GM23338 (cell line): ENCODE measurements around the gene CCDC169. TPM values are rescaled to one million over a fixed set of nuclear protein-coding genes. Genes with fewer than 3 reads are reported as not detected.

Experiments used
- ATAC-seq: fragments of 200-7000 bp; cut with Tn5 transposase; 3 replicates; pipeline ENCODE4 v1.9.1; 2020
- DNase-seq: peaks from one replicate; pipeline ENCODE4 v3.0.0-alpha.2; 2015; ENCODE audit warnings: low spot score
- H2AFZ ChIP-seq: fragments of 200-600 bp; sonication (generic); 2 replicates; pipeline ENCODE4 v1.8.0; 2016; ENCODE audit warnings: antibody characterized with exemption, mild to moderate bottlenecking, moderate library complexity
- H3F3A ChIP-seq: fragments of 200-600 bp; sonication (generic); replicated peaks from 2 replicates; pipeline ENCODE4 v1.8.0; 2017; ENCODE audit warnings: antibody characterized with exemption, mixed run types, low read depth
- H3K27ac ChIP-seq: fragments of 200-600 bp; sonication (generic); 2 replicates; pipeline ENCODE4 v1.6.1; 2016; ENCODE audit warnings: low read depth
- H3K27me3 ChIP-seq: fragments of 200-600 bp; sonication (generic); 2 replicates; pipeline ENCODE4 v1.8.0; 2016; ENCODE audit warnings: mild to moderate bottlenecking, mixed run types, moderate library complexity; ENCODE audit not compliant: insufficient read depth
- H3K36me3 ChIP-seq: fragments of 200-600 bp; sonication (generic); 2 replicates; pipeline ENCODE4 v1.8.0; 2016; ENCODE audit warnings: mild to moderate bottlenecking; ENCODE audit not compliant: insufficient read depth
- H3K4me1 ChIP-seq: fragments of 200-600 bp; sonication (generic); 2 replicates; pipeline ENCODE4 v1.8.0; 2016; ENCODE audit warnings: mild to moderate bottlenecking, moderate library complexity; ENCODE audit not compliant: insufficient read depth
- H3K4me2 ChIP-seq: fragments of 200-600 bp; sonication (generic); 2 replicates; pipeline ENCODE4 v1.7.1; 2017; ENCODE audit warnings: mixed run types
- H3K4me3 ChIP-seq: fragments of 200-600 bp; sonication (generic); 2 replicates; pipeline ENCODE4 v1.6.1; 2016; ENCODE audit warnings: mixed run types
- H3K79me2 ChIP-seq: fragments of 200-600 bp; sonication (generic); replicated peaks from 2 replicates; pipeline ENCODE4 v1.8.0; 2017; ENCODE audit warnings: mild to moderate bottlenecking; ENCODE audit not compliant: insufficient read depth
- H3K9me2 ChIP-seq: fragments of 200-600 bp; sonication (generic); 2 replicates; pipeline ENCODE4 v1.8.0; 2017; ENCODE audit not compliant: insufficient read depth
- H4K20me1 ChIP-seq: fragments of 200-600 bp; sonication (generic); replicated peaks from 2 replicates; pipeline ENCODE4 v1.8.0; 2017; ENCODE audit warnings: mild to moderate bottlenecking; ENCODE audit not compliant: insufficient read depth
- H3K27ac Mint-ChIP-seq: 2 replicates; pipeline ENCODE4 v1.8.0; 2020; ENCODE audit warnings: inconsistent platforms, mild to moderate bottlenecking, moderate library complexity, mixed read lengths
- H3K27me3 Mint-ChIP-seq: 3 replicates; pipeline ENCODE4 v1.8.0; 2022; ENCODE audit warnings: low read depth, mild to moderate bottlenecking, moderate library complexity, mixed read lengths, inconsistent platforms; ENCODE audit not compliant: insufficient read depth, poor library complexity
- H3K36me3 Mint-ChIP-seq: 3 replicates; pipeline ENCODE4 v1.8.0; 2021; ENCODE audit warnings: low read depth, mild to moderate bottlenecking, inconsistent platforms, moderate library complexity, mixed read lengths
- H3K4me1 Mint-ChIP-seq: 3 replicates; pipeline ENCODE4 v1.8.0; 2020; ENCODE audit warnings: mild to moderate bottlenecking, inconsistent platforms, mixed read lengths
- H3K4me3 Mint-ChIP-seq: 3 replicates; pipeline ENCODE4 v1.8.0; 2021; ENCODE audit warnings: moderate library complexity, mild to moderate bottlenecking, inconsistent platforms, mixed read lengths
- H3K9me3 Mint-ChIP-seq: 3 replicates; pipeline ENCODE4 v1.8.0; 2020; ENCODE audit warnings: moderate library complexity, mild to moderate bottlenecking, inconsistent platforms, mixed read lengths
- CREB1 ChIP-seq: fragments of 250-450 bp; sonication (Bioruptor Pico); IDR thresholded peaks from 2 replicates; pipeline ENCODE4 v1.5.0; 2020; ENCODE audit warnings: low read depth, mild to moderate bottlenecking, moderate library complexity
- EZH2 ChIP-seq: fragments of 200-600 bp; sonication (generic); IDR thresholded peaks from one replicate; pipeline ENCODE4 v1.8.0; 2017; ENCODE audit warnings: antibody characterized with exemption, mild to moderate bottlenecking, low read depth; ENCODE audit not compliant: unreplicated experiment
- JUNB ChIP-seq: IDR thresholded peaks from one replicate; pipeline ENCODE4 v1.6.1; 2016; ENCODE audit warnings: antibody characterized with exemption; ENCODE audit not compliant: unreplicated experiment
- POLR2AphosphoS5 ChIP-seq: IDR thresholded peaks from 2 replicates; pipeline ENCODE4 v1.6.1; 2016; ENCODE audit warnings: antibody characterized with exemption, low read depth
- ZNF114 ChIP-seq: fragments of 250-450 bp; sonication (Bioruptor Pico); IDR thresholded peaks from 2 replicates; pipeline ENCODE4 v1.5.0; 2020; ENCODE audit warnings: mild to moderate bottlenecking, moderate library complexity
- ZNF331 ChIP-seq: fragments of 250-450 bp; sonication (Bioruptor Pico); IDR thresholded peaks from 2 replicates; pipeline ENCODE4 v1.5.0; 2020; ENCODE audit warnings: low read depth, mild to moderate bottlenecking, moderate library complexity
- polyA plus RNA-seq: library from polyadenylated mRNA; unstranded; fragments of >200 nt; fragmentation: Nextera tagmentation; extraction: Ambion mirVana; gene quantifications from 2 replicates; pipeline ENCODE4 v1.2.1, GENCODE V29; 2016
- total RNA-seq: library from RNA; depleted of rRNA; stranded (reverse); fragments of >200 nt; shearing (Covaris generic); gene quantifications from 2 replicates; pipeline ENCODE4 v1.2.3, GENCODE V29; 2014
- TF ChIP-seq, protein P1 (sequence below): IDR thresholded peaks from 2 replicates; pipeline ENCODE4 v1.6.1; 2016; ENCODE audit warnings: antibody characterized with exemption
- TF ChIP-seq, protein P2 (sequence below): fragments of 250-450 bp; sonication (Bioruptor Pico); IDR thresholded peaks from 2 replicates; pipeline ENCODE4 v1.5.0; 2020; ENCODE audit warnings: mild to moderate bottlenecking, moderate library complexity

CCDC169 gene
- total and polyA plus RNA-seq, 2 experiments from 2014 or later = 48.5 to 61.2 TPM

DNA sequence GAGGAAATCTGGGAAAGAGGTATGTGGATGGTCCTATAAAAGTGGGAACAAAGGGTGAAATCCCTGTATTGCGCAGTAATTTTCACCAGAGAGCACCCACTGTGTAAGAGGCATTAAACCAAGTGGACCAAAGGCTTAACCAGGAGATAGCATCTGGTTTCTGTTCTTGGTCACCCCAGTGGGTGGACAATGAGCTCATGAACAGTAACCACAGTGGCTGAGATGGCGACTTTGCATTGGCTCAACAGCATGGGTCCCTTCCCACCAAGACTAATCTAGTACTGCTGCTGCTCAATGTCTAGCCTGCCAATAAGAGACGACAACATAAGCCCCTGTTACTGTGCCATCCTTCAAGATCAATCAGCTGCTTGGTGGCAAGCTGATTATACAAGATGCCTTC lies 36.6 kb downstream of the CCDC169 start (continued):
- TF ChIP-seq, protein P1, sequence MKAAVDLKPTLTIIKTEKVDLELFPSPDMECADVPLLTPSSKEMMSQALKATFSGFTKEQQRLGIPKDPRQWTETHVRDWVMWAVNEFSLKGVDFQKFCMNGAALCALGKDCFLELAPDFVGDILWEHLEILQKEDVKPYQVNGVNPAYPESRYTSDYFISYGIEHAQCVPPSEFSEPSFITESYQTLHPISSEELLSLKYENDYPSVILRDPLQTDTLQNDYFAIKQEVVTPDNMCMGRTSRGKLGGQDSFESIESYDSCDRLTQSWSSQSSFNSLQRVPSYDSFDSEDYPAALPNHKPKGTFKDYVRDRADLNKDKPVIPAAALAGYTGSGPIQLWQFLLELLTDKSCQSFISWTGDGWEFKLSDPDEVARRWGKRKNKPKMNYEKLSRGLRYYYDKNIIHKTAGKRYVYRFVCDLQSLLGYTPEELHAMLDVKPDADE = no peak
- TF ChIP-seq, protein P2, sequence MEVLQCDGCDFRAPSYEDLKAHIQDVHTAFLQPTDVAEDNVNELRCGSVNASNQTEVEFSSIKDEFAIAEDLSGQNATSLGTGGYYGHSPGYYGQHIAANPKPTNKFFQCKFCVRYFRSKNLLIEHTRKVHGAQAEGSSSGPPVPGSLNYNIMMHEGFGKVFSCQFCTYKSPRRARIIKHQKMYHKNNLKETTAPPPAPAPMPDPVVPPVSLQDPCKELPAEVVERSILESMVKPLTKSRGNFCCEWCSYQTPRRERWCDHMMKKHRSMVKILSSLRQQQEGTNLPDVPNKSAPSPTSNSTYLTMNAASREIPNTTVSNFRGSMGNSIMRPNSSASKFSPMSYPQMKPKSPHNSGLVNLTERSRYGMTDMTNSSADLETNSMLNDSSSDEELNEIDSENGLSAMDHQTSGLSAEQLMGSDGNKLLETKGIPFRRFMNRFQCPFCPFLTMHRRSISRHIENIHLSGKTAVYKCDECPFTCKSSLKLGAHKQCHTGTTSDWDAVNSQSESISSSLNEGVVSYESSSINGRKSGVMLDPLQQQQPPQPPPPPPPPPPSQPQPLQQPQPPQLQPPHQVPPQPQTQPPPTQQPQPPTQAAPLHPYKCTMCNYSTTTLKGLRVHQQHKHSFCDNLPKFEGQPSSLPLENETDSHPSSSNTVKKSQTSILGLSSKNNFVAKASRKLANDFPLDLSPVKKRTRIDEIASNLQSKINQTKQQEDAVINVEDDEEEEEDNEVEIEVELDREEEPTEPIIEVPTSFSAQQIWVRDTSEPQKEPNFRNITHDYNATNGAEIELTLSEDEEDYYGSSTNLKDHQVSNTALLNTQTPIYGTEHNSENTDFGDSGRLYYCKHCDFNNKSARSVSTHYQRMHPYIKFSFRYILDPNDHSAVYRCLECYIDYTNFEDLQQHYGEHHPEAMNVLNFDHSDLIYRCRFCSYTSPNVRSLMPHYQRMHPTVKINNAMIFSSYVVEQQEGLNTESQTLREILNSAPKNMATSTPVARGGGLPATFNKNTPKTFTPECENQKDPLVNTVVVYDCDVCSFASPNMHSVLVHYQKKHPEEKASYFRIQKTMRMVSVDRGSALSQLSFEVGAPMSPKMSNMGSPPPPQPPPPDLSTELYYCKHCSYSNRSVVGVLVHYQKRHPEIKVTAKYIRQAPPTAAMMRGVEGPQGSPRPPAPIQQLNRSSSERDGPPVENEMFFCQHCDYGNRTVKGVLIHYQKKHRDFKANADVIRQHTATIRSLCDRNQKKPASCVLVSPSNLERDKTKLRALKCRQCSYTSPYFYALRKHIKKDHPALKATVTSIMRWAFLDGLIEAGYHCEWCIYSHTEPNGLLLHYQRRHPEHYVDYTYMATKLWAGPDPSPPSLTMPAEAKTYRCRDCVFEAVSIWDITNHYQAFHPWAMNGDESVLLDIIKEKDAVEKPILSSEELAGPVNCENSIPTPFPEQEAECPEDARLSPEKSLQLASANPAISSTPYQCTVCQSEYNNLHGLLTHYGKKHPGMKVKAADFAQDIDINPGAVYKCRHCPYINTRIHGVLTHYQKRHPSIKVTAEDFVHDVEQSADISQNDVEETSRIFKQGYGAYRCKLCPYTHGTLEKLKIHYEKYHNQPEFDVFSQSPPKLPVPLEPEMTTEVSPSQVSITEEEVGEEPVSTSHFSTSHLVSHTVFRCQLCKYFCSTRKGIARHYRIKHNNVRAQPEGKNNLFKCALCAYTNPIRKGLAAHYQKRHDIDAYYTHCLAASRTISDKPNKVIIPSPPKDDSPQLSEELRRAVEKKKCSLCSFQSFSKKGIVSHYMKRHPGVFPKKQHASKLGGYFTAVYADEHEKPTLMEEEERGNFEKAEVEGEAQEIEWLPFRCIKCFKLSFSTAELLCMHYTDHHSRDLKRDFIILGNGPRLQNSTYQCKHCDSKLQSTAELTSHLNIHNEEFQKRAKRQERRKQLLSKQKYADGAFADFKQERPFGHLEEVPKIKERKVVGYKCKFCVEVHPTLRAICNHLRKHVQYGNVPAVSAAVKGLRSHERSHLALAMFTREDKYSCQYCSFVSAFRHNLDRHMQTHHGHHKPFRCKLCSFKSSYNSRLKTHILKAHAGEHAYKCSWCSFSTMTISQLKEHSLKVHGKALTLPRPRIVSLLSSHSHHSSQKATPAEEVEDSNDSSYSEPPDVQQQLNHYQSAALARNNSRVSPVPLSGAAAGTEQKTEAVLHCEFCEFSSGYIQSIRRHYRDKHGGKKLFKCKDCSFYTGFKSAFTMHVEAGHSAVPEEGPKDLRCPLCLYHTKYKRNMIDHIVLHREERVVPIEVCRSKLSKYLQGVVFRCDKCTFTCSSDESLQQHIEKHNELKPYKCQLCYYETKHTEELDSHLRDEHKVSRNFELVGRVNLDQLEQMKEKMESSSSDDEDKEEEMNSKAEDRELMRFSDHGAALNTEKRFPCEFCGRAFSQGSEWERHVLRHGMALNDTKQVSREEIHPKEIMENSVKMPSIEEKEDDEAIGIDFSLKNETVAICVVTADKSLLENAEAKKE (CRISPR knock-in tag) = no peak
- TF ChIP-seq POLR2AphosphoS5 = no peak

DNA sequence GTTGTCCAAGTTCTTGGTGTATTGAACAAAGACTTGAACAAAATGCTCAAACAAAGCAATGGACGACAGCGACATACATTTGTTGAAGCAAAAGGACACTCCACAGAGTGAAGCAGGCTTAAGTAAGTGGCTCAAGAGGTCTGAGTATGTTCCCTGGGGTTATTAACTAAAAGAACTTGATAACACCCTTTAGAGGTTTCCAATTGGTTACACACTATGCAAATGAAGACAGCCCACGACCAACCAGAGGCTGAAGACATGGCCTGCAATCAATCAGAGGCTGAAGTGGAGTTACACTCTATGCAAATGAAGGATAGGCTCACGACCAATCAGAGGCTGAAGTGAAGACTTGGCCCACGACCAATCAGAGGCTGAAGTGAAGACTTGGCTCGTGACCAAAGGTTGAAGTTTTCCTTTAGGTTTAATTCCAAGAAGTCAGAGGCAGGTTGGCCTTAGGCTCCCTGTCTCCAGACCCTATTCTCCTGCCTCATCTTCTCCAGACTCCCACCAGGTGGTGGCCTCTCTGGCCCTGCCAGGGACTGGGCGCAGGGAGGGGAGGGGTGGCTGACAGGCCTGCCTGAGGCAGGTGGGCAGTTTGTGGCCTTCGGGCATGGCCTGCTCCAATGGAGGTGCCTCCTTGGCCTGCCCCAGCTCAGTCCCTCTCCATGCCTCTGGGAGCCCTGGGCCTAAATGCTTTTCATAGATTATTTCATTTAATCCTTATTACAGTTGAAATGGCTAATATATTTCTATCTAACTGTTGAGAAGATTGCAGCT lies 38.1 kb downstream of the CCDC169 start:
- no peaks in the 10 kb centered on the region for H3K9me3 Mint-ChIP-seq
- Histone ChIP-seq H4K20me1 (no peaks in the 10 kb centered on the region), H3K4me2 (no peak overlapping the region), H3K4me1 (no peaks in the 10 kb centered on the region), H3K27ac (no peak overlapping the region), H3F3A (no peaks in the 10 kb centered on the region), H3K79me2 (no peaks in the 10 kb centered on the region), H3K4me3 (no peak overlapping the region), H3K36me3 (no peaks in the 10 kb centered on the region), H3K27me3 (no peaks in the 10 kb centered on the region), H2AFZ (no peak overlapping the region), H3K9me2 (peaks cover 15% of the 10 kb centered on the region)
- peaks cover 6% of the 10 kb centered on the region; the same call in 1 of the 3 replicates for H3K36me3 Mint-ChIP-seq
- peaks cover 6% of the 10 kb centered on the region for H3K27me3 Mint-ChIP-seq
- H3K4me1 Mint-ChIP-seq = peaks cover 10% of the 10 kb centered on the region
- DNase-seq (no peak), ATAC-seq (no peak)
- no peak overlapping the region for H3K4me3 Mint-ChIP-seq
- no peak overlapping the region for H3K27ac Mint-ChIP-seq
- TF ChIP-seq EZH2 (no peak), JUNB (no peak), CREB1 (CRISPR knock-in tag) (no peak), ZNF114 (CRISPR knock-in tag) (no peak), ZNF331 (no peak)
- TF ChIP-seq, protein P2 (CRISPR knock-in tag) = no peak
